Testis (tissue), 2 donors: ENCODE results near the gene SSR4.

Experiments used
- POLR2A ChIP-seq: fragments of 450-650 bp; IDR thresholded peaks from one replicate; pipeline ENCODE4 v1.6.1; 2017; ENCODE audit warnings: antibody characterized with exemption, mild to moderate bottlenecking, moderate library complexity
- TF ChIP-seq, protein P1 (sequence below), 3 experiments: fragments of 450-650 bp in 2 of 3; fragments of 200-600 bp in 1 of 3; sonication (generic) in 1 of 3; IDR thresholded peaks; one replicate each; pipeline ENCODE4 v1.5.1; 2016 to 2019; ENCODE audit warnings: antibody characterized with exemption in 3 of 3, mild to moderate bottlenecking in 2 of 3, moderate library complexity in 1 of 3

DNA sequence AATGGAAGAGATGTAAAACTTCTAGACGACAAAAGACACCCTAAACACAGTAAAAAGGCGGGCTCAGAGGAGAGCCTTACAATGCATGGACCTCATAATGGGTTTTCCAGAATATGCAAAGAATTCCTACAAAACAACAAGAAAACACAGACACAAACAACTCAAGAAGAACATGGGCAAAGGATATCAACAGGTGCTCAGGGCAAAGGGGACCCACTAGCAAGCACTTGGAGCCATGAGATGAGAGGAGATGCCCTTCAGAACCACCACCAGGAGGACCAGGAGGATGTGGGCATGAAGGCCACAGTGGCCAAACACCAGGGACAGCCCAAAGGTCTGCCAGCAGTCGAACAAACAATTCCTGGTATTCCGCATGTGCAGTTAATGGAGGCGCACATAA is 18.7 kb downstream of the SSR4 start:
- TF ChIP-seq, protein P1, sequence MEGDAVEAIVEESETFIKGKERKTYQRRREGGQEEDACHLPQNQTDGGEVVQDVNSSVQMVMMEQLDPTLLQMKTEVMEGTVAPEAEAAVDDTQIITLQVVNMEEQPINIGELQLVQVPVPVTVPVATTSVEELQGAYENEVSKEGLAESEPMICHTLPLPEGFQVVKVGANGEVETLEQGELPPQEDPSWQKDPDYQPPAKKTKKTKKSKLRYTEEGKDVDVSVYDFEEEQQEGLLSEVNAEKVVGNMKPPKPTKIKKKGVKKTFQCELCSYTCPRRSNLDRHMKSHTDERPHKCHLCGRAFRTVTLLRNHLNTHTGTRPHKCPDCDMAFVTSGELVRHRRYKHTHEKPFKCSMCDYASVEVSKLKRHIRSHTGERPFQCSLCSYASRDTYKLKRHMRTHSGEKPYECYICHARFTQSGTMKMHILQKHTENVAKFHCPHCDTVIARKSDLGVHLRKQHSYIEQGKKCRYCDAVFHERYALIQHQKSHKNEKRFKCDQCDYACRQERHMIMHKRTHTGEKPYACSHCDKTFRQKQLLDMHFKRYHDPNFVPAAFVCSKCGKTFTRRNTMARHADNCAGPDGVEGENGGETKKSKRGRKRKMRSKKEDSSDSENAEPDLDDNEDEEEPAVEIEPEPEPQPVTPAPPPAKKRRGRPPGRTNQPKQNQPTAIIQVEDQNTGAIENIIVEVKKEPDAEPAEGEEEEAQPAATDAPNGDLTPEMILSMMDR (IDR thresholded peaks at IDR 0.05), result no peak
- TF ChIP-seq POLR2A, result no peak
